MV-4-11 (cell line): Measurements from ENCODE around the gene NISCH.

ENCODE experiments used
- DNase-seq: peaks from one replicate; lab custom pipeline; 2025; lab: John Stamatoyannopoulos, UW

The NISCH gene

DNA sequence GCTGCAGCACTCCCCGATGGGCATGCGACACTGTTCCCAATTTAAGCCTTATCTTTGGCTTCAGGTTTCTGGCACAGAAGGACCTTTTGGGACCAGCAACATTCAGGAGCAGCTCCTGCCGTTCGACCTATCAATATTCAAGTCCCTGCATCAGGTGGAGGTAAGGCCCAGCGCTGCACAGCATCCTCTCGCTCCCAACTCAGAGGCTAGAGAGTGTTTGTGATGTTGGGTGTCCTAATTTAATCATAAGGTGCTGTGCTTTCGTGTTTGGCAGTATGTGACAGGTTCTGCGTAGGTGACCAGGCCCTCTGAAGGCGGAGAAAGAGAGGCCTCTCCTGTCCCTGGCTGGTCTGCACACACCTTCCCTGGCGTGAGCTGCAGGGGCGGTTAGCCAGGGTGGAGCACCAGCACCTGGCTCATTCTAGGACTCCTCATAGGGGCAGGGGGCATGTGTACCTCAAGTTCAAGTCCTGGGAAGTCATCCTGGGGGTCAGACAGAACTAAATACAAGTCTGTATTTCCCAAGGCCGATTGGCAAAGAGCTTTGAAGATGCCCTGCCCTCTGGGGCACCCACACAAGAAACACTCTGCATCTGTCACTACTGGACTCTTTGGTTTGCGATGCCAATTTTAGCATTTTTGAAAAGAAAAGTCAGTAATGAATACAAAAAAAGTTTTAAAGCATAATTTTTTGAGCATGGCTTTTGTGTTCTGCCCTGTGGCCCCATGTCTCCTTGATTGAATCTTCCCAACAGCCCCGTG, 17.0 kb downstream of the NISCH start:
- no peak for DNase-seq

GRCh38 chr3:52473026-52473425, 17.6 kb downstream of the NISCH start:
- no peak for DNase-seq

GRCh38 chr3:52477076-52477795, 21.8 kb downstream of the NISCH start:
- DNase-seq: no peak

- no peak for DNase-seq
Observed at GRCh38 chr3:52477796-52478095, 22.3 kb downstream of the NISCH start.

- no peak for DNase-seq
Observed at GRCh38 chr3:52479037-52479876, 23.9 kb downstream of the NISCH start.

DNA sequence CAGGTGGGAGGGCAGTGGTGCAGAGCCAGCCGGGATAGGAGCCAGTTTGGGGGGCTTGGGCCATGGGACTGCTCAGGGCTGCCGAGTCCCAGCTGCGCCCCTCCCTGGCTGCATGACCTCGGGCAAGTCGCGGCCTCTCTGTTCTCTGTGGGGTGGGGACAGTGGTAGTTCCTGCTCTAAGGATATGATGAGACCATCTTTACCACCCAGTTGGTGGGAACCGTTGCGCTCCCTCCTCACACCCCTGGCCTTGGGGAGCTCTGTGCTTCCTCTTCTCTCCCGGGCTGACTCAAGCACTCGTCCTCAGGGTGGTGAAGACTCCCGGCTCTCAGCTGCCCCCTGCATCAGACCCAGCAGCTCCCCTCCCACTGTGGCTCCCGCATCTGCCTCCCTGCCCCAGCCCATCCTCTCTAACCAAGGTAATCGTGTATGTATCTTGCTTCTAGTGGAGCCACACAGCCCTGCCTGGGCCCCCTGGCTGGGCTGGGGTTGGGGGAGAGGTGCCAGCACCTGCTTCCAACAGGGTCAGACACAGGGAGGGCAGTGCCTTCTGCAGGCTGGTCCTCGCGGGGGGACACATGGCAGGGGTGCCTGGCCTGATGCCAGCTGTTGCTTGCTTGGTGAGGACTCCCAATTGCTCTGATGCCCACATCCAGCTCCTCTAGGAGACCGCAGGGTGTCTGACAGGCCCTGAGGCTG, 24.6 kb downstream of the NISCH start:
- DNase-seq: no peak

GRCh38 chr3:52480768-52481715, 25.6 kb downstream of the NISCH start:
- DNase-seq: no peak

DNA sequence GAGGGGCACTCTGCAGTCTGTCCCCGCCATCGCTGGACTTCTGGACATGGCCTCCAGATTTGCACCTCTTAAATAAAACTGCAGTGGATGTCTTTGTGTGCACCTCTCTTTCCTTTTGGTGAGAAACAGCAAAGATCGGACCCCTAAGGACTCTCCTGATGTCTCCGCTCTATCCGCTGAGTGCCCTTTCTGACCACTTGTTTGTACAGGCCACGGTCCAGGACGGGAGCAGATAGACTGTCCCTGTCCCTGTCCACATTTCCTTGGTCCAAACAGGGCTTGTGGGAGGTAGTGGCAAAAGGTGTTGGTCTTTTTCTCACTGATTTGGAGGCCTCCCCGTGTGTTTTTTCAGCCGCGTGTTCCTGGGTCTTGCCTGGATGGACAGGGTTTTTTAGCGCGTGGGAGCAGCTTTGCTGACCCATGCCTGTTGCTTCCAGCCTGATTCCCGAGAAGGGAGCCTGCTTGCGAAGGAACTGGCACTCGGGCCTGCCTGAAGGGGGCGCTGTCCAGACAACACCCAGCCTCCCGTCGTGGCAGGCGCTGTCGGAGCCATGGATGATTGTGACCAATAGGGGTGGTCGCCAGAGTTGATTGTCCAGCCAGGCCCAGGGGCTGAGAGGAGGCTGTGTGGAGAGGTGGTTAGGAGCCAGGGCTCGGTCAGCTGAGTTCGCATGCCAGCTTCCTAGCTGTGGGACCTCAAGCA, 26.6 kb downstream of the NISCH start:
- DNase-seq: no peak

DNA sequence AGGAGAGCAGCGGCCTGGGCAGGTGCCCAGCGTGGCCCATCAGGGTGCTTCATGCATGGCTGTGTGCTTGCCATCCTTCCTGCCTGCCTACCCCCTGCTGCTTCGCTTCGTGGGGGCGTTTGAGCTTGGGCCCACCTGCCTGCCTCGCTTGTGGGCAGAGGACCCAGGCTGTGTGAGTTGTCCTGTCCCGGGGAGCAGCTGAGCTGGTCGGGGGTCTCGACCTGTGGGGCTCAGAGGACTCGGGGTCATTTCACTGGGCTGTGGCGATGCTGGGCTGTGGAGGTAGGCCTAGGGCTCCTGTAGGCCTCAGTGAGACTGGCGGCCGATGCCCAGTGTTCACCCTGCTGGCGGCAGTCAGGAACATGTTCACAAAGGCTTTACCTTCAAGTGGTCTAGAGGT, 27.7 kb downstream of the NISCH start:
- DNase-seq: no peak

DNA sequence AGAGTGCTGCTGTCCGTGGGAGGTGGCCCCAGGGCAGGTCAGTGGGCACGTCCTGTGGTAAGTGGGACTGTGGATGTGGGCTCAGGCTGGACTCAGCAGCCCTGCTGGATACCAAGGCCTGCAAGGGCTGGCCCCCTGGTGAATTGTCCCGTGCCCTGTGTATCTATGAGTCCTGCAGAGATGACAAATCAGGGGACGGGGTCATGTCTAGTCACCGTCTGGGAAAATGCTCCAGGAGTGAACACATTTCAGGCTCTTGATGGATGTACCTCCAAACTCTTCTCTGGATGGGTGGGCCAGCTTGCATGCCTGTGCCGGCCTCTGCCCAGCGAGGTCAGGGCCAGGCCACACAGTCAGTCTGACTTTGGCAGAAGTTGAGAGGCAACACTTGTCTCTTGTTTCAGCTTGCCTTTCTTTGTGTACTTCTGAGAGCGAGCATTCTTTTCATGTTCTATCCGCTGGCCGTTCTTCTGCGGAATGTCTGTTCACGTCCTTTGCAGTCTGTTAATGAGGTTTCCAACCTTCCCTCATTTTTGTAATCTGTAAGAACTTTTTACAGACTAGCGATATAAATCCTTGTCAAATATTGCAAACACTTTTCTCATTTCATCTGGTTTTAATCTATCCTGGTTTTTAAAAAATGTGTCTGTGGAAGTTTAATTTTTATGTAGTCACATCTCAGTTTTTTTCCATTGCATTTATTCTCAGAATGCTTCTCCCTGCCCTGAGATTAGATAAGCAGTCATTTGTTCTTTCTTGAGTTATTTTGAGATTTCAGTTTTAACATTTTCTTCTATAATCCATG, 28.4 kb downstream of the NISCH start:
- DNase-seq: no peak

DNA sequence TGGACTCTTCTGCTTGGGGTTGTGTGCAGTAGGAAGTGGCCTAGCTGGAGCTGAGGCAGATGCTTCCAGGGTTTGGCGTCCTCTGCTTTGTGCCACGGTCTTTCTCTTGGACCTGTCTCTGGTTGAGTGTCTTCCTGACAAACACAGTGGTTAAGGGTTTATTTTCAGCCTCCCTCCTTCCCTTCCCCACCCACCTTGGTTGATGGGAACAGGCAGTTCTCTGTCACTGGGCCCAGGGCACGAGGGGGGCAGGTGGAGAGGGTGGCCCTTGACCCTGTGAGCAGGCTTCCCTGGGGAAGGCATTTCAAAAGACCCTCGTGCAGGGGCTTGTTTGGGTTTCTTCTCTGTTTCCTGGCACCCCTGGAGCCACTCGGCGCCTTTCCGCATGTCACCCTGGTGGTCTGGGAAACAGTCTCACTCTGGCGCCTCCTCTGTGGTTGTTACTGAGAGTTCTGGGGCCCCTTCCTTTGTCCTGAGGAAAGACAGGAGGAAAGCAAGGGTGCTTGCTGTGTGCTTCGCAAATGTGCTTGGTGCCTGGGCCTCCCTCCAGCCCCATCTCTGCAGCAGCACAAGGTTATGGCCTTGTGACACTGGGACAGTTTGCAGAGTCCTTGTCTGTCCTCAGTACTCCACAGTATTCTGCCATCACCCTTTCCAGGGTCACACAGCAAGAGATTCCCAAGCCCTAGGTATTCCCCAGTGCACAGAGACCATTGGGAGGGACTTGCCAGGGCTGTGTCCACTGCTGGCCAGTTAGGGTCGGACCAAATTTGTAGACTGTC, 29.5 kb downstream of the NISCH start:
- no peak for DNase-seq

DNA sequence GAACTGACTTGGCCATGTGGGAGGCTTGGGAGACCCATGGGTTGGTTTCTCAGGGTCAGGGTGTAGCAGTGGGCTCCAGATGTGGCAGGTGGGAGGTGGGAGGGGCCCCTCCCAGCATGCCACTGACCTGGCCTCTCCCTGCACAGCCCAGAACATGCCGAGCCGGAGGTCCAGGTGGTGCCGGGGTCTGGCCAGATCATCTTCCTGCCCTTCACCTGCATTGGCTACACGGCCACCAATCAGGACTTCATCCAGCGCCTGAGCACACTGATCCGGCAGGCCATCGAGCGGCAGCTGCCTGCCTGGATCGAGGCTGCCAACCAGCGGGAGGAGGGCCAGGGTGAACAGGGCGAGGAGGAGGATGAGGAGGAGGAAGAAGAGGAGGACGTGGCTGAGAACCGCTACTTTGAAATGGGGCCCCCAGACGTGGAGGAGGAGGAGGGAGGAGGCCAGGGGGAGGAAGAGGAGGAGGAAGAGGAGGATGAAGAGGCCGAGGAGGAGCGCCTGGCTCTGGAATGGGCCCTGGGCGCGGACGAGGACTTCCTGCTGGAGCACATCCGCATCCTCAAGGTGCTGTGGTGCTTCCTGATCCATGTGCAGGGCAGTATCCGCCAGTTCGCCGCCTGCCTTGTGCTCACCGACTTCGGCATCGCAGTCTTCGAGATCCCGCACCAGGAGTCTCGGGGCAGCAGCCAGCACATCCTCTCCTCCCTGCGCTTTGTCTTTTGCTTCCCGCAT, 31.8 kb downstream of the NISCH start:
- DNase-seq: no peak

DNA sequence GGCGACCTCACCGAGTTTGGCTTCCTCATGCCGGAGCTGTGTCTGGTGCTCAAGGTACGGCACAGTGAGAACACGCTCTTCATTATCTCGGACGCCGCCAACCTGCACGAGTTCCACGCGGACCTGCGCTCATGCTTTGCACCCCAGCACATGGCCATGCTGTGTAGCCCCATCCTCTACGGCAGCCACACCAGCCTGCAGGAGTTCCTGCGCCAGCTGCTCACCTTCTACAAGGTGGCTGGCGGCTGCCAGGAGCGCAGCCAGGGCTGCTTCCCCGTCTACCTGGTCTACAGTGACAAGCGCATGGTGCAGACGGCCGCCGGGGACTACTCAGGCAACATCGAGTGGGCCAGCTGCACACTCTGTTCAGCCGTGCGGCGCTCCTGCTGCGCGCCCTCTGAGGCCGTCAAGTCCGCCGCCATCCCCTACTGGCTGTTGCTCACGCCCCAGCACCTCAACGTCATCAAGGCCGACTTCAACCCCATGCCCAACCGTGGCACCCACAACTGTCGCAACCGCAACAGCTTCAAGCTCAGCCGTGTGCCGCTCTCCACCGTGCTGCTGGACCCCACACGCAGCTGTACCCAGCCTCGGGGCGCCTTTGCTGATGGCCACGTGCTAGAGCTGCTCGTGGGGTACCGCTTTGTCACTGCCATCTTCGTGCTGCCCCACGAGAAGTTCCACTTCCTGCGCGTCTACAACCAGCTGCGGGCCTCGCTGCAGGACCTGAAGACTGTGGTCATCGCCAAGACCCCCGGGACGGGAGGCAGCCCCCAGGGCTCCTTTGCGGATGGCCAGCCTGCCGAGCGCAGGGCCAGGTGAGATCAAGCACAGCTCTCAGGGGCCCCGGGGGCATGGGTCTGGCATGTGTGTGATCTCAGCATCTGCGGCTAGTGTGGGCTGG, 32.6 kb downstream of the NISCH start:
- no peak for DNase-seq

DNA sequence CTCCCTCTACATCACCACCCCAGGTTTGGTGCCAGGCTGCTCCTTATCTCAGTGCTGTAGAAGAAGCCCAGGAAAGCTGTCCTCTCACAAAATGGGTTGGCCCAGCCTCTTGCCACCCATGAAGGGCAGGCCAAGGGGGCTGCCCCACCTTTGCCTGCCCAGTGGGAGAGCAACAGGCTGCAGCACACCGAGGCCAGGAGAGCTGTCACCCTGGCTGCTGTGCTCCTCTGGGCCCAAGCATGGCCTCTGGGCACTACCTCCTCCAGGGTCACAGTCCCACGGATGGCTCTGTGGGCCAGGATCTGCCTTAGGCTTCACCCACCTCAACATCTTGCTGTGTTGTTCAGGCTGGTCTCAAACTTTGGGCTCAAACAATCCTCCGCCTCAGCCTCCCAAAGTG, 33.3 kb downstream of the NISCH start:
- DNase-seq: no peak

GRCh38 chr3:52489453-52489852, 34.0 kb downstream of the NISCH start:
- no peak for DNase-seq

GRCh38 chr3:52490035-52490938, 34.9 kb downstream of the NISCH start:
- DNase-seq: no peak
